Esophagus squamous epithelium (tissue), 5 donors: Measurements from ENCODE around the gene AP3B1. TPM values are rescaled to one million over a fixed set of nuclear protein-coding genes. Genes with fewer than 3 reads are reported as not detected.

Experiments
- DNase-seq: peaks from one replicate; lab custom pipeline; 2025; lab: John Stamatoyannopoulos, UW
- H3K27ac ChIP-seq, 4 donors: fragments of 200-600 bp; sonication (generic); one replicate each; pipeline ENCODE4 v1.5.1; 2016 to 2019; ENCODE audit warnings: mild to moderate bottlenecking in 1 of 4
- H3K27me3 ChIP-seq, 4 donors: fragments of 200-600 bp; sonication (generic); 1 replicate in 3 of 4; 2 replicates in 1 of 4; pipeline versions ENCODE4 v1.5.1 to v1.6.0; 2017 to 2021; ENCODE audit warnings: antibody characterized with exemption in 1 of 4
- H3K36me3 ChIP-seq, 3 donors: fragments of 200-600 bp; sonication (generic); one replicate each; pipeline ENCODE4 v1.5.1; 2016 to 2019
- H3K4me1 ChIP-seq, 3 donors: fragments of 200-600 bp; sonication (generic); one replicate each; pipeline ENCODE4 v1.5.1; 2017 to 2019
- H3K4me3 ChIP-seq, 4 donors: fragments of 200-600 bp; sonication (generic); 1 replicate in 3 of 4; 2 replicates in 1 of 4; pipeline ENCODE4 v1.5.1; 2016 to 2019; ENCODE audit warnings: mild to moderate bottlenecking in 2 of 4, moderate library complexity in 1 of 4
- H3K9me3 ChIP-seq, 3 donors: fragments of 200-600 bp; sonication (generic); one replicate each; pipeline ENCODE4 v1.5.1; 2016 to 2019
- POLR2A ChIP-seq, 4 donors: fragments of 450-650 bp; IDR thresholded peaks; one replicate each; pipeline ENCODE4 v1.6.1; 2017; ENCODE audit warnings: antibody characterized with exemption in 4 of 4, mild to moderate bottlenecking in 4 of 4, moderate library complexity in 3 of 4
- WGBS, 2 donors: methylation state at CpG; one replicate each; pipeline ENCODE4 v1.1.5; 2018; 5-methylcytosine and 5-hydroxymethylcytosine counted together
- intact Hi-C: fragments of 100-400 bp; cut with DNase I; formaldehyde crosslinking; loops from one replicate; pipeline ENCODE4 v1.15.0; 2022
- total RNA-seq, 4 donors: library from RNA; depleted of rRNA; stranded (reverse); fragments of >200 nt; gene quantifications; one replicate each; pipeline ENCODE4 v1.1.0, GENCODE V29; 2016
- TF ChIP-seq, protein P1 (sequence below), 6 experiments: fragments of 450-650 bp in 4 of 6; fragments of 200-600 bp in 2 of 6; sonication (generic) in 2 of 6; IDR thresholded peaks; one replicate each; pipeline ENCODE4 v1.5.1; 2016 to 2019; ENCODE audit warnings: antibody characterized with exemption in 6 of 6, mild to moderate bottlenecking in 4 of 6, moderate library complexity in 4 of 6
- donor health status: DM: yes; HTN: yes; CAD: no.

AP3B1 gene
- total RNA-seq, 4 donors from 2014 or later: 30.7 to 48.5 (median 41.9) TPM

DNA sequence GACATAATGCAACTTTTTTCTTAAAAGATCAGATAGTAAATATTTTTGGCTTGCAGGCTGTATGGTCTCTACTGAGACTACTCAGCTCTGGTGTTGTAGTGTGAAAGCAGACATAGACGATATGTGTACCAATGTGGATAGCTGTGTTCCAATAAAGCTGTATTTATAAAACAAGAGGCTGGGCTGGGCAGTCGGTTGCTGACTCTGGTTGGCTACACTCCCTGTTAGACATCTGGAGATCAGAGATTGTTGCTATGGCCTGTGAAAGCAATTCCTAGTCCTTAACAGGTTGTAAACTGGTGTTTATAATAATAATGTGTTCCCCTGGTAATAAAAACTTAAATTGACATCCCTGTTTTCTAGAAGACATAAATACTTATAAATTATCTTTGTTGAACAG lies 41.5 kb upstream of the AP3B1 start:
- Histone ChIP-seq H3K4me1 (no peaks in the 10 kb centered on the region), H3K9me3 (peaks cover 0 to 6% (median 4%) of the 10 kb centered on the region in 3 donors), H3K36me3 (no peaks in the 10 kb centered on the region), H3K4me3 (no peak overlapping the region), H3K27me3 (no peaks in the 10 kb centered on the region), H3K27ac (no peak overlapping the region)
- intact Hi-C loops: no loop called here
- TF ChIP-seq, protein P1, sequence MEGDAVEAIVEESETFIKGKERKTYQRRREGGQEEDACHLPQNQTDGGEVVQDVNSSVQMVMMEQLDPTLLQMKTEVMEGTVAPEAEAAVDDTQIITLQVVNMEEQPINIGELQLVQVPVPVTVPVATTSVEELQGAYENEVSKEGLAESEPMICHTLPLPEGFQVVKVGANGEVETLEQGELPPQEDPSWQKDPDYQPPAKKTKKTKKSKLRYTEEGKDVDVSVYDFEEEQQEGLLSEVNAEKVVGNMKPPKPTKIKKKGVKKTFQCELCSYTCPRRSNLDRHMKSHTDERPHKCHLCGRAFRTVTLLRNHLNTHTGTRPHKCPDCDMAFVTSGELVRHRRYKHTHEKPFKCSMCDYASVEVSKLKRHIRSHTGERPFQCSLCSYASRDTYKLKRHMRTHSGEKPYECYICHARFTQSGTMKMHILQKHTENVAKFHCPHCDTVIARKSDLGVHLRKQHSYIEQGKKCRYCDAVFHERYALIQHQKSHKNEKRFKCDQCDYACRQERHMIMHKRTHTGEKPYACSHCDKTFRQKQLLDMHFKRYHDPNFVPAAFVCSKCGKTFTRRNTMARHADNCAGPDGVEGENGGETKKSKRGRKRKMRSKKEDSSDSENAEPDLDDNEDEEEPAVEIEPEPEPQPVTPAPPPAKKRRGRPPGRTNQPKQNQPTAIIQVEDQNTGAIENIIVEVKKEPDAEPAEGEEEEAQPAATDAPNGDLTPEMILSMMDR (IDR thresholded peaks at IDR 0.05): no peak
- TF ChIP-seq POLR2A (IDR thresholded peaks at IDR 0.05): no peak
- no peak for DNase-seq
- WGBS, 2 donors: 60 to 84% methylated on average over 2 of the region's 2 CpGs

DNA sequence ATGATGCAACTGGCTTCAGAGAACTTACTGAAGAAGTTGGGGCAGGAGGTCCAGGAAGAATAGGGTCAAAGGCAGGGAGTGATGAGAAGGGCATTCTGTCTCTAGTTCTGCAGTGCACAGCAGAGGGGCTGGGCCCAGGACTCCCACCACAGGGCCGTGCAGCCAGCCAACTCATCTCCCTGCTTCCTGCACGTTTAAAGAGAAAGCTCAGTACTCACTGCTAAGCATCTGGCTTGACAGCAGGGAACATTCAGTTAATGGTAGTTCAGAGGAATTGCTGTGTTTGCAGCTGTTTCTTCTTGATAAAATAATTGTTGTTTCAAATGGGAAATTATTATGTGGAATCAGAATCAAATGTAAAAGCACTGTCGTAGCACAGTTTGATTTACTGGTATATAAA lies 40.3 kb upstream of the AP3B1 start:
- DNase-seq: no peak
- intact Hi-C loops: no loop called here
- Histone ChIP-seq H3K4me1 (no peaks in the 10 kb centered on the region), H3K27me3 (no peaks in the 10 kb centered on the region), H3K36me3 (no peaks in the 10 kb centered on the region), H3K27ac (no peak overlapping the region), H3K4me3 (no peak overlapping the region), H3K9me3 (peaks cover 0 to 6% (median 4%) of the 10 kb centered on the region in 3 donors)
- TF ChIP-seq, protein P1 (IDR thresholded peaks at IDR 0.05): no peak
- TF ChIP-seq POLR2A (IDR thresholded peaks at IDR 0.05): no peak
- WGBS, 2 donors: 37 to 42% methylated on average over 3 of the region's 3 CpGs

DNA sequence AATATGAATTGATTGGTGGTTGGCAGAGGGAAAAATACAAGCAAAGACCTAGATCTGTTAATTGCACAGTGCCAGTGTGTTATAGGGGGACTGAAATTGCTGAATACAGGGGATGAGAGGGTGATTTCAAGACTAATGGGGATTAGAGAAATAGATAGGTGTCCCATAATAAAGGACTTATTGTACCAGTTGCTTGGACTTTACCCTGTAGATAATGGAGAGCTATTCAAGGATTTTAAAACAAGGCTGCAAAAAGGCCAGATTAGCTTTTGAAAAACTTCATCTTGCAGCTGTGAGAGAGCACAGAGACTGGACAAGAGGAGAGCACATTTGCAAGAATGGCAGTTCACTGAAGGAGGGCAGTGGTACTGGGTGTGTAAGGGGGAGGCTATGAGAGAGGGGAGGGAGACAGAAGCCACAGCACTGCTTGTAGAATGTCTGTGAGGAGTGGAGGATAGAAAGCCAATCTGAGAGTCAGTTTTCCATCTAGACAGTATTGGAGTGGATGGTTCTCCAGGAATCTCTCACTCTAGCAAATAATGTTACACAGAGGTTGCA lies 37.1 kb upstream of the AP3B1 start:
- Histone ChIP-seq H3K4me3 (no peak overlapping the region), H3K27ac (no peak overlapping the region), H3K36me3 (no peaks in the 10 kb centered on the region), H3K9me3 (no peaks in the 10 kb centered on the region), H3K27me3 (no peaks in the 10 kb centered on the region), H3K4me1 (peaks cover 0 to 12% (median 0%) of the 10 kb centered on the region in 3 donors)
- DNase-seq: no peak
- TF ChIP-seq, protein P1 (IDR thresholded peaks at IDR 0.05): no peak
- TF ChIP-seq POLR2A (IDR thresholded peaks at IDR 0.05): no peak
- intact Hi-C loops: no loop called here

DNA sequence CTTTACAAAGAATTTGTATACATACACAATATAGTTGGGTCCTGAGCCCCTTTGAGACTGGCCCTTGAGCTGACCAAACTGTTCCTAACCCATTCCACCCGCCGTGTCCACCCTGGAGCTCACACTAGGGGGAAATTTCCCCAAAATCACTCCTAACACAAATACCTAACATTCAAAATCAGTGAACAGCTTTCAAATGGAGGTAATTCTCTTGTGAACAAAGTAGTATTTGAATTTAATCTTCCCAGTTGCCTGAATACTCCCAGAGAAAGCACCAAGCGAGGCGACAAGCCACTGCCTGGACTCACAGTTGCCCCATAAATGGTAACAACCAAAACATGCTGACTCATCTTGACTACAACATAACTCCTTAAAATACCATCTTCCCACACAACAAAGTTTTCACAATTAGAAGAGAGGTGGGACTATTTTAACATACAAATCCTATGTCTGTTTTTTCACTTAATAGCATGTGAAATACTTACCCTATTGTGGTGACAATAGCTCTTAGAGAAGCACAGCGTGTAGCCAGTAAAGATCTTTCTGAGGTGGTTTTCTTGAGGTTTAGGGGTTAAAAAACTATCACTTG lies 34.2 kb upstream of the AP3B1 start:
- intact Hi-C loops: no loop called here
- Histone ChIP-seq H3K27ac (peak overlapping the region in 1 of 4 donors; percentile 9), H3K27me3 (no peaks in the 10 kb centered on the region), H3K9me3 (no peaks in the 10 kb centered on the region), H3K4me1 (peaks cover 0 to 12% (median 0%) of the 10 kb centered on the region in 3 donors), H3K4me3 (no peak overlapping the region), H3K36me3 (no peaks in the 10 kb centered on the region)
- no peak for TF ChIP-seq POLR2A (IDR thresholded peaks at IDR 0.05)
- WGBS, 2 donors: 80 to 88% methylated on average over 5 of the region's 5 CpGs
- no peak for DNase-seq

DNA sequence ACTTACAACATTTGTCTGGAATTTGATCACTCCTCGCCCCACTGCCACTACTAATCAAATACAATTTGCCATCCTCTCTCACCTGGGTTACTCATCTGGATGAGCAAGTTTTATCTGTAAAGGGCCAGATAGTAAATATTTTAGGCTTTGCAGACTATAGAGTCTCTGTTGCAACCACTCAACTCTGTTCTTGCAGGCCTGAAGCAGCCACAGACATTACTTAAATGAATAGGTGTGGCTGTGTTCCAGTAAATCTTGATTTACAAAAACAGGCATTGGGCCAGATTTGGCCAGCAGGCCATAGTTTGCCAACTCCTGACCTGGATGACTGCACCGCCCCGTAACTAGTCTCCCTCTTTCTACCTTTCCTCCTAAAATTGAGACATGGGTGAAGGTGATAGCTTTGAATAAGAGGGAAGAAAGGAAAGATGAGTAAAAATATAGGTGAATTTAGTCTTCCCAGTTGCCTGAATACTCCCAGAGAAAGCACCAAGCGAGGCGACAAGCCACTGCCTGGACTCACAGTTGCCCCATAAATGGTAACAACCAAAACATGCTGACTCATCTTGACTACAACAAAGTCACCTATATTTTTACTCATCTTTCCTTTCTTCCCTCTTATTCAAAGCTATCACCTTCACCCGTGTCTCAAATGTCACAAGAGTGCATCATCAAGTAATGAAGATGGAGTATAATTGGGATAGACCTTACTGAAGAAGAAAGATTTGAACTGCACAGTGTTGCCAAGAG lies 33.4 kb upstream of the AP3B1 start:
- intact Hi-C loops: no loop called here

More for the DNA sequence above, 33.4 kb upstream of the AP3B1 start:
- Histone ChIP-seq H3K36me3 (no peaks in the 10 kb centered on the region), H3K9me3 (no peaks in the 10 kb centered on the region), H3K4me1 (peaks cover 0 to 12% (median 0%) of the 10 kb centered on the region in 3 donors), H3K4me3 (no peak overlapping the region), H3K27ac (peak overlapping the region in 1 of 4 donors; percentile 9), H3K27me3 (no peaks in the 10 kb centered on the region)
- DNase-seq: no peak
- TF ChIP-seq, protein P1 (IDR thresholded peaks at IDR 0.05): no peak
- TF ChIP-seq POLR2A (IDR thresholded peaks at IDR 0.05): no peak
- WGBS, 2 donors: 56 to 61% methylated on average over 6 of the region's 6 CpGs
